Psoas muscle (tissue), 8 donors: ENCODE results near the gene SMCO2. TPM values are rescaled to one million over a fixed set of nuclear protein-coding genes. Genes with fewer than 3 reads are reported as not detected.

ENCODE experiments used
- ATAC-seq, 4 donors: fragments of 200-7000 bp; cut with Tn5 transposase; one replicate each; pipeline ENCODE4 v1.9.1; 2020; ENCODE audit warnings: moderate library complexity in 3 of 4, mild to moderate bottlenecking in 2 of 4
- DNase-seq, 2 donors: peaks; one replicate each; pipeline ENCODE4 v3.0.0-alpha.2; 2020
- H3K27ac ChIP-seq: fragments of 200-600 bp; one replicate; pipeline ENCODE4 v1.8.0; 2022
- H3K27me3 ChIP-seq, 3 donors: fragments of 200-600 bp in 1 of 3; one replicate each; pipeline versions ENCODE4 v1.6.1 to v1.8.0; 2013 to 2022; ENCODE audit warnings: low read length in 2 of 3, mild to moderate bottlenecking in 2 of 3, moderate library complexity in 1 of 3; ENCODE audit not compliant: insufficient read depth in 3 of 3
- H3K36me3 ChIP-seq, 2 donors: fragments of 200-600 bp in 1 of 2; one replicate each; pipeline versions ENCODE4 v1.6.1 to v1.8.0; 2013 to 2022; ENCODE audit warnings: low read depth in 1 of 2, mild to moderate bottlenecking in 1 of 2, moderate library complexity in 1 of 2; ENCODE audit not compliant: insufficient read depth in 1 of 2
- H3K4me1 ChIP-seq: fragments of 200-600 bp; one replicate; pipeline ENCODE4 v1.8.0; 2022
- H3K4me3 ChIP-seq: fragments of 200-600 bp; one replicate; pipeline ENCODE4 v1.8.0; 2022; ENCODE audit warnings: mild to moderate bottlenecking
- H3K9me3 ChIP-seq: fragments of 200-600 bp; one replicate; pipeline ENCODE4 v1.8.0; 2022
- CTCF ChIP-seq: fragments of 200-600 bp; IDR thresholded peaks from one replicate; pipeline ENCODE4 v1.8.0; 2022; ENCODE audit warnings: antibody characterized with exemption
- WGBS, 3 donors: extraction: QIAGEN DNeasy Blood & Tissue Kit; methylation state at CpG; one replicate each; pipeline versions ENCODE4 v1.1.6 to v1.1.7; 2013; 5-methylcytosine and 5-hydroxymethylcytosine counted together
- intact Hi-C, 2 donors: fragments of 100-400 bp; cut with DNase I; formaldehyde crosslinking; loops; one replicate each; pipeline versions ENCODE4 v1.11.0 to v1.14.2; 2022
- polyA plus RNA-seq, 3 donors: library from polyadenylated mRNA; stranded (reverse); fragments of 200-250 nt; gene quantifications; one replicate each; pipeline ENCODE4 v1.2.3, GENCODE V29; 2013
- total RNA-seq, 4 donors: library from RNA; stranded (reverse); fragmentation: NEBNext Ultra II Directional in 2 of 4; extraction: Animal tissue kit (Norgen Biotek cat#: 25700) in 2 of 4; gene quantifications; one replicate each; pipeline versions ENCODE4 v1.2.1 to v1.2.4, GENCODE V29; 2021 to 2023
- donor health status: healthy with polysubstance abuse.
- donor health status: DM: no; HTN: no; CAD: no; lungs with moderate emphysema.
- donor health status: Bipolar disorder and iron deficiency.
- donor health status: healthy.
- donor health status: DM: yes; HTN: yes; CAD: no.
- donor health status: DM: no; HTN: no; CAD: no.
- donor health status: DM: no; HTN: no; CAD: no.
- donor health status: DM: yes; HTN: yes; CAD: no.

Gene SMCO2
- total and polyA plus RNA-seq, 7 donors, result not detected

- Histone ChIP-seq H3K4me1 (no peaks in the 10 kb centered on the region), H3K27me3 (peaks cover 0 to 6% (median 0%) of the 10 kb centered on the region in 3 donors), H3K4me3 (no peak overlapping the region), H3K27ac (no peak overlapping the region), H3K9me3 (no peaks in the 10 kb centered on the region), H3K36me3 (no peaks in the 10 kb centered on the region)
- intact Hi-C loops, result no loop called here
- 67 to 96% (median 81%) methylated on average over 3 of the region's 3 CpGs for WGBS, 3 donors
- ATAC-seq, result no peak
- no peak for DNase-seq
- no peak for TF ChIP-seq CTCF
Observed at GRCh38 chr12:27427824-27428223, 18.7 kb upstream of the SMCO2 start.

- no peaks in the 10 kb centered on the region for H3K9me3 ChIP-seq
- ATAC-seq, result no peak
- no peak overlapping the region for H3K27ac ChIP-seq
- no peaks in the 10 kb centered on the region for H3K36me3 ChIP-seq
- H3K27me3 ChIP-seq, result peaks cover 0 to 6% (median 0%) of the 10 kb centered on the region in 3 donors
- H3K4me1 ChIP-seq, result no peaks in the 10 kb centered on the region
- H3K4me3 ChIP-seq, result no peak overlapping the region
- DNase-seq, result no peak
- intact Hi-C loops, result no loop called here
- TF ChIP-seq CTCF, result no peak
Observed at GRCh38 chr12:27428466-27428865, 18.1 kb upstream of the SMCO2 start.

DNA sequence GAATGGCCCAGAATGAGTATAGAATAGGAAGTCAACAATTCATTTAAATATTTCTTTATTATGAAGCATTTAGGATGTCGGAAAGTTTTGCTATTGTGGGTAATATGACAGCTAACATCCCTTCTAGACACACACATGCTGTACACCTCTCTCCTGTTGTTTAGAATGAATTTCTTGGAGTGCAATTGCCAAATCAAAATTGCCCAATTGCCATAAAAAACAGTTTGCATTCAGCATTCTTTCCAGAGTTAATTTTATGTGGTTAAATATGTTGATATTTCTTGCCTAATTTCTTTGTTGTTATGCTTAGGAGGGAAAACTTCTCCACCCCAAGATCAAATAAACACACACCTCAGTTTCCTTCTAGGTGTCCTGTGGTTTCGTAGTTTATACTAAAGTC lies 16.9 kb upstream of the SMCO2 start:
- intact Hi-C loops, result loop anchor here in 1 of 2 donors (5.0 kb wide), 1 partner anchor 223 kb away; no protein-coding TSS in a partner anchor
- no peaks in the 10 kb centered on the region for H3K36me3 ChIP-seq
- H3K4me1 ChIP-seq, result no peaks in the 10 kb centered on the region
- H3K4me3 ChIP-seq, result no peak overlapping the region
- ATAC-seq (no peak), DNase-seq (no peak)
- peaks cover 0 to 6% (median 0%) of the 10 kb centered on the region in 3 donors for H3K27me3 ChIP-seq
- no peaks in the 10 kb centered on the region for H3K9me3 ChIP-seq
- WGBS, 3 donors, result 95 to 99% (median 98%) methylated on average over 2 of the region's 2 CpGs
- no peak overlapping the region for H3K27ac ChIP-seq
- TF ChIP-seq CTCF, result no peak

- intact Hi-C loops, result loop anchor here in 1 of 2 donors (5.0 kb wide), 1 partner anchor 221 kb away; no protein-coding TSS in a partner anchor
- ATAC-seq, result no peak
- WGBS, 3 donors, result 81 to 93% (median 90%) methylated on average over 4 of the region's 4 CpGs
- Histone ChIP-seq H3K4me3 (no peak overlapping the region), H3K36me3 (no peaks in the 10 kb centered on the region), H3K27me3 (peaks cover 0 to 6% (median 0%) of the 10 kb centered on the region in 3 donors), H3K9me3 (no peaks in the 10 kb centered on the region), H3K4me1 (no peaks in the 10 kb centered on the region), H3K27ac (no peak overlapping the region)
- no peak for DNase-seq
- TF ChIP-seq CTCF, result no peak
Observed at GRCh38 chr12:27431185-27431584, 15.4 kb upstream of the SMCO2 start.
